B cell (primary cell): ENCODE results near the gene MED22. TPM values are rescaled to one million over a fixed set of nuclear protein-coding genes. Genes with fewer than 3 reads are reported as not detected.

Experiments used
- ATAC-seq: fragments of 200-7000 bp; cut with Tn5 transposase; one replicate; pipeline ENCODE4 v1.10.0; 2021; ENCODE audit warnings: low read depth, mild to moderate bottlenecking, moderate number of reproducible peaks, moderate library complexity
- CTCF ChIA-PET: fragments of 350-600 bp; sonication (Branson Sonifier 250); formaldehyde crosslinking; loops from one replicate; lab custom pipeline; 2021; ENCODE audit warnings: antibody characterized with exemption, inconsistent platforms; lab: Charles Lee
- POLR2A ChIA-PET: fragments of 350-600 bp; sonication (Branson Sonifier 250); formaldehyde crosslinking; loops from one replicate; lab custom pipeline; 2021; ENCODE audit warnings: antibody characterized with exemption; lab: Charles Lee
- DNase-seq: peaks from one replicate; pipeline ENCODE4 v3.0.0; 2013
- H2AFZ ChIP-seq: 2 replicates; pipeline ENCODE4 v1.6.1; 2012; ENCODE audit warnings: mild to moderate bottlenecking, low read depth, low read length; ENCODE audit not compliant: insufficient read depth, poor library complexity, severe bottlenecking
- H3K27ac ChIP-seq, 2 donors: 1 replicate in 1 of 2; 2 replicates in 1 of 2; pipeline ENCODE4 v1.5.1; 2012 to 2013; ENCODE audit warnings: low read length in 2 of 2, mild to moderate bottlenecking in 2 of 2, moderate library complexity in 1 of 2
- H3K27me3 ChIP-seq, 4 experiments: fragments of 200-600 bp in 1 of 4; sonication (generic) in 1 of 4; replicated peaks in 1 of 4; 1 replicate in 2 of 4; 2 replicates in 2 of 4; pipeline versions ENCODE4 v1.6.1 to v1.7.0; 2013 to 2016; ENCODE audit warnings: low read length in 3 of 4, mild to moderate bottlenecking in 2 of 4, mixed read lengths in 1 of 4, moderate library complexity in 1 of 4; ENCODE audit not compliant: insufficient read depth in 4 of 4, control insufficient read depth in 3 of 4; ENCODE audit errors: control extremely low read depth in 1 of 4
- H3K36me3 ChIP-seq, 2 experiments: replicated peaks in 1 of 2; 1 replicate in 1 of 2; 2 replicates in 1 of 2; pipeline versions ENCODE4 v1.6.1 to v1.7.1; 2013; ENCODE audit warnings: low read length in 1 of 2; ENCODE audit not compliant: insufficient read depth in 2 of 2, control insufficient read depth in 1 of 2; ENCODE audit errors: control extremely low read depth in 1 of 2, extremely low read depth in 1 of 2
- H3K4me1 ChIP-seq, 2 donors: fragments of 200-600 bp in 1 of 2; sonication (generic) in 1 of 2; 1 replicate in 1 of 2; 2 replicates in 1 of 2; pipeline versions ENCODE4 v1.5.1 to v1.6.1; 2013 to 2017; ENCODE audit warnings: low read length in 2 of 2; ENCODE audit not compliant: control insufficient read depth in 2 of 2, insufficient read depth in 2 of 2
- H3K4me2 ChIP-seq: replicated peaks from 2 replicates; pipeline ENCODE3; 2012; ENCODE audit warnings: mild to moderate bottlenecking, low read depth, low read length; ENCODE audit not compliant: poor library complexity, severe bottlenecking
- H3K4me3 ChIP-seq, 5 experiments: fragments of 200-600 bp in 1 of 5; sonication (generic) in 1 of 5; 1 replicate in 3 of 5; 2 replicates in 2 of 5; pipeline versions ENCODE4 v1.5.1 to v1.7.0; 2011 to 2016; ENCODE audit warnings: low read length in 4 of 5, mild to moderate bottlenecking in 4 of 5, low read depth in 2 of 5, control low read depth in 1 of 5, moderate library complexity in 1 of 5; ENCODE audit not compliant: insufficient read depth in 1 of 5; ENCODE audit errors: control extremely low read depth in 1 of 5, extremely low read depth in 1 of 5
- H3K79me2 ChIP-seq: fragments of 200-600 bp; sonication (generic); one replicate; pipeline ENCODE4 v1.6.0; 2016; ENCODE audit warnings: low read length; ENCODE audit not compliant: control insufficient read depth, insufficient read depth
- H3K9ac ChIP-seq: fragments of 200-600 bp; sonication (generic); 2 replicates; pipeline ENCODE4 v1.6.1; 2017; ENCODE audit warnings: mild to moderate bottlenecking, low read length, moderate library complexity
- H3K9me3 ChIP-seq, 3 donors: one replicate each; pipeline versions ENCODE4 v1.6.1 to v1.7.1; 2013; ENCODE audit warnings: low read length in 2 of 3; ENCODE audit not compliant: control insufficient read depth in 2 of 3, insufficient read depth in 1 of 3; ENCODE audit errors: control extremely low read depth in 1 of 3
- H4K20me1 ChIP-seq: 2 replicates; pipeline ENCODE4 v1.6.0; 2012; ENCODE audit warnings: mild to moderate bottlenecking, low read length; ENCODE audit not compliant: insufficient read depth, control insufficient read depth, poor library complexity, severe bottlenecking
- H3K27ac Mint-ChIP-seq: one replicate; pipeline ENCODE4 v1.8.0; 2021; ENCODE audit warnings: mixed read lengths
- H3K27me3 Mint-ChIP-seq: one replicate; pipeline ENCODE4 v1.8.0; 2021; ENCODE audit warnings: mixed read lengths
- H3K4me1 Mint-ChIP-seq: one replicate; pipeline ENCODE4 v1.8.0; 2021; ENCODE audit warnings: mixed read lengths
- H3K4me3 Mint-ChIP-seq: one replicate; pipeline ENCODE4 v1.8.0; 2021; ENCODE audit warnings: mixed read lengths
- H3K9me3 Mint-ChIP-seq: one replicate; pipeline ENCODE4 v1.8.0; 2022; ENCODE audit warnings: mixed read lengths; ENCODE audit not compliant: insufficient read depth
- EZH2 ChIP-seq: IDR thresholded peaks from 2 replicates; pipeline ENCODE4 v1.6.1; 2012; ENCODE audit warnings: borderline replicate concordance, low read depth, mild to moderate bottlenecking, moderate library complexity, low read length; ENCODE audit not compliant: insufficient read depth, poor library complexity, severe bottlenecking
- WGBS: methylation state at CpG from one replicate; pipeline ENCODE4 v1.1.5; 2013; ENCODE audit warnings: missing lambda C conversion rate; ENCODE audit not compliant: insufficient coverage; 5-methylcytosine and 5-hydroxymethylcytosine counted together
- intact Hi-C: fragments of 100-400 bp; cut with micrococcal nuclease; formaldehyde crosslinking; loops from one replicate; pipeline ENCODE4 v1.10.0; 2022
- polyA plus RNA-seq: library from polyadenylated mRNA; depleted of rRNA; stranded (reverse); fragments of >200 nt; gene quantifications from 2 replicates; pipeline ENCODE4 v1.2.3, GENCODE V29; 2012
- total RNA-seq, 2 donors: library from RNA; stranded (reverse); fragments of 120-200 nt in 1 of 2; gene quantifications; 1 replicate in 1 of 2; 2 replicates in 1 of 2; pipeline versions ENCODE4 v1.2.3 to v1.2.4, GENCODE V29; 2013 to 2022
- TF ChIP-seq, protein P1 (sequence below): fragments of 200-600 bp; IDR thresholded peaks from one replicate; pipeline ENCODE4 v1.8.0; 2022; ENCODE audit warnings: antibody characterized with exemption, mild to moderate bottlenecking

MED22 gene
- total and polyA plus RNA-seq, 2 donors (not counting 1 experiment from before 2014, with no cell fraction given) = 44.9 to 50.4 TPM

DNA sequence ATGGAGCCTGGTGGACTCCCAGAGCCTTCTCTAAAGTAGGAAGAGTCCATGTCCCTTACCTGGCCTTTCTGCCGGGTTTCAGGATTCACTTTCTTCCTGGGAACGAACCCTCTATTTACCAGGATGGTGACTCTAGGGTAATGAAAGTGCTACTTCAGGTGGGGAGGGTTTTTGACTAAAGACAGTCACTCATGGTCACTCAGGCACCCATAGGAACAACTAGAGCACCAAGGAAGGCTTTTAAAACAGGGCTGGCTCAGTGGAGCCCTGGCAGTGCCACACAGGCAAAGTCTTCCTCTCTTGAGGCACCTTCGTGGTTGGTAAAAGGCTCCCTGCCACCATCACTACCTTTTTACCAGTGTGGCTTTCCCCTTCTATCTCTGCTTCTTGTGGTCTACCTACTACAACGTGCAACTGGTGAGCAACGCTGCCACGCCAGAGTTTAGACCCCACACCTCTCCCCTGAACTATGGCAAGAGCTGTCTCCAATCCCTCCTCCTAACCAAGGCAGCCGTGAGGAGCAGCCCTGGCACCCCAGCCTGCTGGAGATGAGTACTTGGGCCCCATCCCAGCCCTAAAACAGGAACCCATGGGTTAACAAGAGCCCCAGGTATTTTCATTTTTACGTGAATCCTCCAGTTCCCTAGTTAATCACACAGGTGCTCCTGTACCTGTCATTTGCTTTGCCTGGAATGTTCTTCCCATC lies 4.9 kb upstream of the MED22 start:
- CTCF ChIA-PET = interaction anchor here (1.1 to 1.8 kb wide), 2 partner anchors 13 to 18 kb away, joined by 3 to 5 read pairs; no protein-coding TSS in a partner anchor
- POLR2A ChIA-PET = no interaction called here
- peaks cover 43% of the 10 kb centered on the region for H3K4me1 Mint-ChIP-seq
- no peak for TF ChIP-seq EZH2
- TF ChIP-seq, protein P1, sequence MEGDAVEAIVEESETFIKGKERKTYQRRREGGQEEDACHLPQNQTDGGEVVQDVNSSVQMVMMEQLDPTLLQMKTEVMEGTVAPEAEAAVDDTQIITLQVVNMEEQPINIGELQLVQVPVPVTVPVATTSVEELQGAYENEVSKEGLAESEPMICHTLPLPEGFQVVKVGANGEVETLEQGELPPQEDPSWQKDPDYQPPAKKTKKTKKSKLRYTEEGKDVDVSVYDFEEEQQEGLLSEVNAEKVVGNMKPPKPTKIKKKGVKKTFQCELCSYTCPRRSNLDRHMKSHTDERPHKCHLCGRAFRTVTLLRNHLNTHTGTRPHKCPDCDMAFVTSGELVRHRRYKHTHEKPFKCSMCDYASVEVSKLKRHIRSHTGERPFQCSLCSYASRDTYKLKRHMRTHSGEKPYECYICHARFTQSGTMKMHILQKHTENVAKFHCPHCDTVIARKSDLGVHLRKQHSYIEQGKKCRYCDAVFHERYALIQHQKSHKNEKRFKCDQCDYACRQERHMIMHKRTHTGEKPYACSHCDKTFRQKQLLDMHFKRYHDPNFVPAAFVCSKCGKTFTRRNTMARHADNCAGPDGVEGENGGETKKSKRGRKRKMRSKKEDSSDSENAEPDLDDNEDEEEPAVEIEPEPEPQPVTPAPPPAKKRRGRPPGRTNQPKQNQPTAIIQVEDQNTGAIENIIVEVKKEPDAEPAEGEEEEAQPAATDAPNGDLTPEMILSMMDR = no peak
- intact Hi-C loops = loop anchor here (10.0 kb wide), 1 partner anchor 168 kb away; no protein-coding TSS in a partner anchor
- Histone ChIP-seq H2AFZ (no peak overlapping the region), H3K36me3 (peaks cover 0 to 47% of the 10 kb centered on the region in 2 experiments), H3K4me1 (peaks cover 25 to 38% of the 10 kb centered on the region in 2 donors), H3K9ac (no peak overlapping the region), H3K79me2 (peaks cover 52% of the 10 kb centered on the region), H3K27me3 (no peaks in the 10 kb centered on the region), H3K27ac (no peak overlapping the region), H3K4me3 (no peak overlapping the region), H3K4me2 (no peak overlapping the region), H4K20me1 (peaks cover 45% of the 10 kb centered on the region), H3K9me3 (peaks cover 0 to 8% (median 0%) of the 10 kb centered on the region in 3 donors)
- no peak for ATAC-seq
- no peaks in the 10 kb centered on the region for H3K27me3 Mint-ChIP-seq
- no peak overlapping the region for H3K4me3 Mint-ChIP-seq
- H3K9me3 Mint-ChIP-seq = no peaks in the 10 kb centered on the region
- 83% methylated on average over 6 of the region's 8 CpGs for WGBS
- no peak for DNase-seq
- no peak overlapping the region for H3K27ac Mint-ChIP-seq
